ENCODE measurements around the gene STARD3.

The STARD3 gene

DNA sequence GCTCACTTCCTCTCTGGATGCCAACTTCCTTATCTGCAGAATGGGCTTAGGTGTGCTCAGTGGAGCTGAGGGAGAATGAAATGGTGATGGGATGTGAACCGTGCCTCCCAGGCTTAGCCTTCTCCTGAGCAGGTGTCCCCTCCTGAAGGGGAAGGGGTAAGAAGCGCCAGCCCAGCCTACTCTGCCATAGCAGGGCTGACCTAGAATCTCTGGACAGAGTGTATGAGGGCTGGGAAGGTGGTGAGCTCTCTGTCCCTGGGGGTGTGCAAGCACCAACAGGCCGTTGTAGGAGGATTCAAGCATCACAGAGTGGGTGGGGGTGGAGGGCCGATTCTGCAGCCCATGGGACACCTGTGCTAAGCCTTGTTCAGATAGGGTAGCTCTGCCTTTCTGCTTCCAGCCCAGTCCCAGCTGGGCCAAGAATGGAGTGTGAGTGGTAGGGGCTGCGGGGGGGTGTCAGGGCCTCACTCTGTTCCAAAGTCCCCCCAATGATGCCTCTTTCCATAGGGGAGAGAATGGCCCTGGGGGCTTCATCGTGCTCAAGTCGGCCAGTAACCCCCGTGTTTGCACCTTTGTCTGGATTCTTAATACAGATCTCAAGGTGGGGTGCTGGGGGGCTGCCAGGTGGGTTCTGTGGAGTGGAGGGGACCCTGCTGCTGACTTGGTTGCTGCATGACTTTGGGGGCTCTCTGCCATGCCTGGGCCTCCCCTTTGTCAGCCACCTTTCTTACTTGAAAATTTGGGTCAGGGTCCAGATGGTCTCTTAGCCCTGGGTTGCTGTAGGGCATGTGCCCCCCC is 25.0 kb downstream of the STARD3 start:
- DNase-seq, result no peak

DNA sequence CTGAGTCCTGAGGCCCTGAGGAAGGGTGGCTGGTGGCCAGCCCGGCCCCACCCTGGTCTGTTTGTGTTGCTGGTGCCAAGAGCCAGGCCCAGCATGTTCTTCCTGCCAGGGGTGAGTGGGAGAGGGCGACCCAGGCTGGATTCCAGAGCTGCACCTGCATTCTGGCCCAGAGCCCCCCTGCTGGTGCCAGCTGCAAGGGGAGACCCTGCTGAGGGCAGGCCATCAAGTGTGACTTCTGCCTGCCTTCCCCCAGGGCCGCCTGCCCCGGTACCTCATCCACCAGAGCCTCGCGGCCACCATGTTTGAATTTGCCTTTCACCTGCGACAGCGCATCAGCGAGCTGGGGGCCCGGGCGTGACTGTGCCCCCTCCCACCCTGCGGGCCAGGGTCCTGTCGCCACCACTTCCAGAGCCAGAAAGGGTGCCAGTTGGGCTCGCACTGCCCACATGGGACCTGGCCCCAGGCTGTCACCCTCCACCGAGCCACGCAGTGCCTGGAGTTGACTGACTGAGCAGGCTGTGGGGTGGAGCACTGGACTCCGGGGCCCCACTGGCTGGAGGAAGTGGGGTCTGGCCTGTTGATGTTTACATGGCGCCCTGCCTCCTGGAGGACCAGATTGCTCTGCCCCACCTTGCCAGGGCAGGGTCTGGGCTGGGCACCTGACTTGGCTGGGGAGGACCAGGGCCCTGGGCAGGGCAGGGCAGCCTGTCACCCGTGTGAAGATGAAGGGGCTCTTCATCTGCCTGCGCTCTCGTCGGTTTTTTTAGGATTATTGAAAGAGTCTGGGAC is 25.8 kb downstream of the STARD3 start:
- DNase-seq, result no peak

DNA sequence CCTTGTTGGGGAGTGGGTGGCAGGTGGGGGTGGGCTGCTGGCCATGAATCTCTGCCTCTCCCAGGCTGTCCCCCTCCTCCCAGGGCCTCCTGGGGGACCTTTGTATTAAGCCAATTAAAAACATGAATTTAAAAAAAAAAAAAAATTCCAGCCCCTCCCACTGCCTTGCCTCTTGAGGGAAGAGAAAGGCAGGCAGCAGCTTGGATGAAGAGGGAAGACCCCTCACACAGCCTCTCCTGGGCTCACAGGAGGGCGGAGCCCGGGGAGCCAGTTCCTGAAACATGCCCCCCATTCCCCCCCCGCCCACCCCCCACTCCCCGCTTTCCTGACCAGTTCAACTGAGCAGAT is 26.4 kb downstream of the STARD3 start:
- no peak for DNase-seq

DNA sequence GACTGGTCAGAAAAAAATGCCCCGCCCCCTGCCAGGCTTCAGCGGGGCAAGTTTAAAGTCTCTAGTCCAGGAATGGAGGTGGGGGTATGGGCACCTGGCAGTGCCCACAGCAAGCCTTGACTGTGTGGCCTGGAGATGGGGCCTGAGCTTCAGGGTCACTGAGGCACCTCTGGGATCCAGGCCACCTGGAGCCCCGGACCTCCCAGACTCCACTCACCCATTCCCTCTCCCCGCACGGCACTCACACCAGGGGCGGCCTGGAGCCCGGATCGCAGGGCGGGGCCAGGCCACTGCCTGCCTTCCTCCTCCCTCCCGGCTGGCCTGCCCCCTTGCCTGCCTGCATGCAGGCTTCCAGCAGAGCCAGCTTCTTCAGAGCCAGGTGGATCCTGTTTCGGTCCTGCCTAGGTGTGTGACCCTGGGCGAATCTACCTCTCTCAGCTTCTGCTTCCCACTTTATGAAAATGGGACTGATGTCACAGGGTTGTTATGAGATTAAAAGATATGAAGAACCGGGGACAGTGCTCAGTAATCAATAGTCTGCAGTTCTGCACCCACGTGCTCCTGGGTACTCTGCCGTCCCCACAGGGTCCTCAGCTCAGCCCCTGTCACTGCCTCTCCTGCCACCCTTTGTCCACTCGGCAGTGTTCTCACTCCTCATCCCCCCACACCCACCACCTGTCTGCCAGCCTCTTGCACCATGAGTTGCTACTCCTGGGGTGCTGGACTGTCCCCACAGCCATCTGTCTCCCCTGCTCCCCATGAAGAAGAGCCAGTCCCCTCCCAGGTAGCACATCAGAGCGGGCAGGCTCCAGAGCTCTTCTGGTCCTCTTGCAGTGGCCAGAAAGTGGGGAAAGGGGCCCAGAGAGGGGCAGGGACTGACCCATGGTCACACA is 27.0 kb downstream of the STARD3 start:
- DNase-seq, result no peak

DNA sequence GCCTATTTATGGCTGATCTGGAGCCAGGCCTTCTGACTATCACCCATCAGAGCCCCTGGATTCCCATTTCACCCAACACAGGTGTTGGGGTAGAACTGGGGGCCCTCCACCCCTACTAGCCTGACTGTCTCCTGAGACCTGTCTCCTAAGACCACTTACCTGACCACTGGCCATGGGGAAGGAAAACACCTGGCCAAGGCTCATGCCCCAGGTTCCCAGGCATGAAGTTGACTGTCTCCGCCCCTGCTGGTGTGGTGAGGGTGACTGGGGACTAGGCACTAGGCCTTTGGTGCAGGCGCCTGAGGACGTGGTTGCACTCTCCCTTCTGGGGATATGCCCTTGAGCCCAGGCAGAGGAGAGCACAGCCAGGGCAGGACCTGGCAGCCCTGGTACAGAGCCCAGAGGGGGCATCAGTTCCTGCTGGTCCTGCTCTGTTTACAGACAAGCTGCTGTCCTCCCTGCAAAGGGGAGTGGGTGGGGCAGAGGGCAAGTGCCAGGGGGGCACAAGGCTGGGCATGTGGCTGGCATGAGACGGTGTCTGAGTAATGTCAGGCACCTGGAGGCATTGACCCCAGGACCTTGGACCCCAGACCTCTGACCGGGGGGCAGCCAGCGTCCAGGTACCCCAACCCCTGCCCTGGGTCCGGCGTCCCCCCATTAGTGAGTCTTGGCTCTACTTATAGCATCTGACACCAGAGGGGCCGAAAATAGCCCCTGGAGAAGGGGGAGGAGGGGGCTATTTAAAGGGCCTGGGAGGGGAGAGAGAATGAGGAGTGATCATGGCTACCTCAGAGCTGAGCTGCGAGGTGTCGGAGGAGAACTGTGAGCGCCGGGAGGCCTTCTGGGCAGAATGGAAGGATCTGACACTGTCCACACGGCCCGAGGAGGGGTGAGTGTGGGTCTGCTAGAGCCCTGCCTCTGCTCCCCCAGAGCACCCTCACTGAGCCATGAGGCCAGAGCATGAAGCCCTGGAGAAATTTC is 27.9 kb downstream of the STARD3 start, which contains the start of gene TCAP:
TCAP (plus strand) TSS at position 769 of the 981 bp plus-strand sequence; CDS start at position 780, 11 bp downstream.
- no peak for DNase-seq

DNA sequence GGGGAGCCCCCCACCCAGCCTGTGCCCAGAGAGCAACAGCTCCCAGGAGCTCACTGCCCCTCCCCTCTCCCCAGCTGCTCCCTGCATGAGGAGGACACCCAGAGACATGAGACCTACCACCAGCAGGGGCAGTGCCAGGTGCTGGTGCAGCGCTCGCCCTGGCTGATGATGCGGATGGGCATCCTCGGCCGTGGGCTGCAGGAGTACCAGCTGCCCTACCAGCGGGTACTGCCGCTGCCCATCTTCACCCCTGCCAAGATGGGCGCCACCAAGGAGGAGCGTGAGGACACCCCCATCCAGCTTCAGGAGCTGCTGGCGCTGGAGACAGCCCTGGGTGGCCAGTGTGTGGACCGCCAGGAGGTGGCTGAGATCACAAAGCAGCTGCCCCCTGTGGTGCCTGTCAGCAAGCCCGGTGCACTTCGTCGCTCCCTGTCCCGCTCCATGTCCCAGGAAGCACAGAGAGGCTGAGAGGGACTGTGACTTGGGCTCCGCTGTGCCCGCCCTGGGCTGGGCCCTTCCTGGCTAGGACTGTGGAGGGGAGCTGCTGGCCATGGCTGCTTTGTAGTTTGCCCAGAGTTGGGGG is 28.8 kb downstream of the STARD3 start:
- no peak for DNase-seq

DNA sequence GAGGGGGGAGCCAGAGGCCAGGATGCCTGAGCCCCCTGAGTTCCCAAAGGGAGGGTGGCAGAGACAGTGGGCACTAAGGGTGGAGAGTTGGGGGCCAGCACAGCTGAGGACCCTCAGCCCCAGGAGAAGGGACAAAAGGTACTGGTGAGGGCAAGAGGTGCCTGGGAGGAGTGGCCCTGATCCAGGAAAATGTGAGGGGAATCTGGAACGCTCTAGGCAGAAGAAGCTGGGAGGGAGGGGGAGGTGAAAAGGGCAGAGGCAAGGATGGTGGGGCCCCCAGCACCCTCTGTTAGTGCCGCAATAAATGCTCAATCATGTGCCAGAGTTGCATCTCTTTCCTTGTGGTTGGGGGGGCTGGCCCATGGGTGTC is 29.3 kb downstream of the STARD3 start:
- no peak for DNase-seq

DNA sequence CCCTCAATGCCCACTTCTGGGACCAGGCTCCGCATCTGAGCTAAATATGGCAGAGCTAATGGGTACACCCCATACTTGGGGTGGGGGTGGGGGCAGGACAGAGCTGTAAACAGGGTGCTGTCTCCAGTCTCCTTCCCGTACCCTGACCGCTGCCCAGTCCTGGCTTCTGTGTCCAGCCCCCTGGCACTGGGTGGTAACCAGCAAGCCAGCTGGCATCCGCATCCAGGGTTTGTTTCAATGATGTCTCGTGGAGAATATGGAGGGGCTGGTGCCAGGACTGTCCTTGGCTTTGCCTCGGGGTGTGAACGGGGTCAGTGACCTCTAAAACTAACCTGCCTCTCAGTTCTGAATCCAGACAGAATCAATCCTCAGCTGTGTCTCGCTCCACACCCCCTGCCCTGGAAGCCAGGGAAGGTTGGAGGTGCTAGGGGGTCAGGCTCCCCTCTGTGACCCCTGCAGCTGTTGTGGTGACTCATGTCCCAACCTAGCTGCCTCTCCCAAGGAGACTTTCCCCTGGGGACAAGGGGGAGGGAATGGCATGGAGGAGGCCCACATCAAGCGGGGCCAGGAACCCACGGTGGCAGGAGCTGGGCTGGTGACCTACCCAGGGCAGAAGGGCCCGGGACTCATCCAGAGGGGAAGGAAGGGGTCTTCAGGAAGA is 29.8 kb downstream of the STARD3 start:
- DNase-seq, result no peak

DNA sequence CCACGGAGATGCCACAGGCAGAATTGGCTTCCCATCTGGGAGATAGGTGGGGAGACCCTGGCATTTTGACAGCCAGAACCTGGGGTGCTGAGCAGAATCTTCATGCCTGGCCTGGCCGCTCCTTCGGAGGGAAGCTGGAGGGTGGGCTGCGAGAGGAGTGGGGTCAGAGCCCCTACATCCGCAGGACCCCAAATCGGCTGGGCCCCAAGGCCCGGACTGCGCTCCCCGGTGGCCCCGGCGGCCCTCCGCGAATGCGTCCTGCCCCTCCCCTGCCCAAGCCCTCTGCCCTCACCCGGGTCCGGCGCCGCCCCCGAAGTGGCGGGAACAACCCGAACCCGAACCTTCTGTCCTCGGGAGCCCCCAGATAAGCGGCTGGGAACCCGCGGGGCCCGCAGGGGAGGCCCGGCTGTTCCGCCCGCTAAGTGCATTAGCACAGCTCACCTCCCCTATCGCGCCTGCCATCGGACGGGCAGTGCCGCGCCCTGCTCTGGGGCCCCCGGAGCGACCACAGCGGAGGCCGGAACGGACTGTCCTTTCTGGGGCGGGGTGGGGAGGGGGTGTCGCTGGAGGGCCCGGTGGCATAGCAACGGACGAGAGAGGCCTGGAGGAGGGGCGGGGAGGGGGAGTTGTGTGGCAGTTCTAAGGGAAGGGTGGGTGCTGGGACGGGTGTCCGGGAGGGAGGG is 30.5 kb downstream of the STARD3 start:
- no peak for DNase-seq

DNA sequence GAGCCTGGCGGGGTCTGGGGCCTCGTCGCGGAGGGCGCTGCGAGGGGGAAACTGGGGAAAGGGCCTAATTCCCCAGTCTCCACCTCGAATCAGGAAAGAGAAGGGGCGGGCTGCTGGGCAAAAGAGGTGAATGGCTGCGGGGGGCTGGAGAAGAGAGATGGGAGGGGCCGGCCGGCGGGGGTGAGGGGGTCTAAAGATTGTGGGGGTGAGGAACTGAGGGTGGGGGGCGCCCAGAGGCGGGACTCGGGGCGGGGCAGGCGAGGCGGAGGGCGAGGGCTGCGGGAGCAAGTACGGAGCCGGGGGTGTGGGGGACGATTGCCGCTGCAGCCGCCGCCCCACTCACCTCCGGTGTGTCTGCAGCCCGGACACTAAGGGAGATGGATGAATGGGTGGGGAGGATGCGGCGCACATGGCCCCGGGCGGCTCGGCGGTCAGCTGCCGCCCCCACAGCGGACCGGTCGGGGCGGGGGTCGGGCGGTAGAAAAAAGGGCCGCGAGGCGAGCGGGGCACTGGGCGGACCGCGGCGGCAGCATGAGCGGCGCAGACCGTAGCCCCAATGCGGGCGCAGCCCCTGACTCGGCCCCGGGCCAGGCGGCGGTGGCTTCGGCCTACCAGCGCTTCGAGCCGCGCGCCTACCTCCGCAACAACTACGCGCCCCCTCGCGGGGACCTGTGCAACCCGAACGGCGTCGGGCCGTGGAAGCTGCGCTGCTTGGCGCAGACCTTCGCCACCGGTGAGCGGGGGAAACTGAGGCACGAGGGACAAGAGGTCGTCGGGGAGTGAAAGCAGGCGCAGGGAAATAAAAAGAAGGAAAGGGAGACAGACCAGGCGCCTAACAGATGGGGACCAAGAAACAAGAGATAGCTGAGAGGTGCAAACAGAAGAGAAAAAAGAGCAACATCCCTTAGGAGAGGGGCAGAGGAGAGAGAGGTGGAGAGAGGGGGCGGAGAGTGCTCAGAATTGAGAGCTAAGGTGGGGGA is 31.3 kb downstream of the STARD3 start, which contains the start of gene PNMT:
PNMT (plus strand) TSS at position 509 of the 980 bp plus-strand sequence; CDS start at position 532, 23 bp downstream.
- no peak for DNase-seq

DNA sequence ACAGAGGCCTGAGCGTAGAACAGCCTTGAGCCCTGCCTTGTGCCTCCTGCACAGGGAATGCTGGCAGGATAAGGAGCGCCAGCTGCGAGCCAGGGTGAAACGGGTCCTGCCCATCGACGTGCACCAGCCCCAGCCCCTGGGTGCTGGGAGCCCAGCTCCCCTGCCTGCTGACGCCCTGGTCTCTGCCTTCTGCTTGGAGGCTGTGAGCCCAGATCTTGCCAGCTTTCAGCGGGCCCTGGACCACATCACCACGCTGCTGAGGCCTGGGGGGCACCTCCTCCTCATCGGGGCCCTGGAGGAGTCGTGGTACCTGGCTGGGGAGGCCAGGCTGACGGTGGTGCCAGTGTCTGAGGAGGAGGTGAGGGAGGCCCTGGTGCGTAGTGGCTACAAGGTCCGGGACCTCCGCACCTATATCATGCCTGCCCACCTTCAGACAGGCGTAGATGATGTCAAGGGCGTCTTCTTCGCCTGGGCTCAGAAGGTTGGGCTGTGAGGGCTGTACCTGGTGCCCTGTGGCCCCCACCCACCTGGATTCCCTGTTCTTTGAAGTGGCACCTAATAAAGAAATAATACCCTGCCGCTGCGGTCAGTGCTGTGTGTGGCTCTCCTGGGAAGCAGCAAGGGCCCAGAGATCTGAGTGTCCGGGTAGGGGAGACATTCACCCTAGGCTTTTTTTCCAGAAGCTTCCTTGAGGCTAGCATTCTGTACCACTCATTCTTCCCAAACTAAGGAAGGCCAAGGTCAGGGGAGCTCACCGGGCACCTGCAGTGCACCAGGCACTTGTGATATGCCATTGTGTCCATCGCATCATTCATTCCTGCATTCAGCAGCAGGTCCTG is 33.2 kb downstream of the STARD3 start:
- DNase-seq, result no peak

DNA sequence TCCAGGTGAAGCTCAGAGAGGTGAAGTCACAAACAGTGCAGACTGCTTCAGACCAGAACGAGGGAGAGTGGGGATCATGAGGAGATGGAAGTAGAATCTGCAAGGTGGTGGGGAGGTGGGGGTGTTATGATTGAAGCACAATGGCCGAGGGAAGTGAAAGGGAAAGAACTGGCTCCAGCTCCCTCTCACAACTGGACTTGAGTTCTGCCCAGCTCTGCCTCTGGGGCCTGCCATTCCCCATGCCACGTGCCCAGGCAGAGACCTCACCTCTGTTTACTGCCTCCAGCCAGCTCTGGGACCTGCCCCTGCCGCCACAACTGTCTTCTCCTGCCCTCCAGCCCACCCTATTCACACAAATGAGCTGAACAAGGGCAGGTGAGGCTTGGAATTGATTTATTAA is 33.8 kb downstream of the STARD3 start:
- DNase-seq, result no peak

DNA sequence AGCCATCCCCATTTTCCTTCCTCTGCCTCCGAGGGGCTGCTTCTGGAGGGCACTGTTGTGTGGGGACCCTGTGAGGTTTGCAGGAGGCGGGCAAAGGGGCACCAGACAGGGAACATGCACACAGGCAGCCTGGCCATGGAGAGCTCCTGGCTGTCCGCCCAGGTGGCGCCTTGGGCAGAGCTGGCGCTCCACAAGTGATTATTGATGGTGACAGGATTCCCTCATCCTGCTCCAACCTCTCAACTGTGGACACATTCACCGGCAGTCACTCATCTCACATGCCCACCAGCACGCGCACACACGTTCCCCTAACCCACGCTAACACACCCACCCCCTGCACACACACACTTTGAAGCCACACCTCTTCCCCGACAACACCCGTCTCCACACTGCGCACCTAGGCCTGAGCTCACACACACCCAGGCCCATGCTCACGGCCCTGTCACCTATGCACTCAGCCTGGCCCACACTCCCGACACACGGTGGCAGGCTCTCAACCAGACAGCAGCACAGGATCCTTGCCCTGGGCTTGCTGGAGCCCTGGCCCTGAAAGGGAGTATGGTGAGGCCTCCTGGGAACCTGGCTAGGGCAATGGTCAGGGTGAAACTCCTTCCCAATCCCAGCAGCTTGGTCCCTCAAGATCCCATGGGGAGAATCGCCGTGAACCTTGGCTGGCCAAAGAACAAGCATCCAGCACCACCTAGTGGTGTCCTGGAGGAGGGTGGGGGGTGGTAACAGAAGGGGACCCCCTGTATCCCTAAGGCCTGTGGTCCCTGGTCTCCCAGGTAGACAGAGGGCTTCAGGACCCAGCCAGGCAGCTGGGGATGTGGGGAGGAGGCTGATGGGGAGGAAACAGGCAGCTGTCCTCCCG is 34.9 kb downstream of the STARD3 start:
- no peak for DNase-seq

DNA sequence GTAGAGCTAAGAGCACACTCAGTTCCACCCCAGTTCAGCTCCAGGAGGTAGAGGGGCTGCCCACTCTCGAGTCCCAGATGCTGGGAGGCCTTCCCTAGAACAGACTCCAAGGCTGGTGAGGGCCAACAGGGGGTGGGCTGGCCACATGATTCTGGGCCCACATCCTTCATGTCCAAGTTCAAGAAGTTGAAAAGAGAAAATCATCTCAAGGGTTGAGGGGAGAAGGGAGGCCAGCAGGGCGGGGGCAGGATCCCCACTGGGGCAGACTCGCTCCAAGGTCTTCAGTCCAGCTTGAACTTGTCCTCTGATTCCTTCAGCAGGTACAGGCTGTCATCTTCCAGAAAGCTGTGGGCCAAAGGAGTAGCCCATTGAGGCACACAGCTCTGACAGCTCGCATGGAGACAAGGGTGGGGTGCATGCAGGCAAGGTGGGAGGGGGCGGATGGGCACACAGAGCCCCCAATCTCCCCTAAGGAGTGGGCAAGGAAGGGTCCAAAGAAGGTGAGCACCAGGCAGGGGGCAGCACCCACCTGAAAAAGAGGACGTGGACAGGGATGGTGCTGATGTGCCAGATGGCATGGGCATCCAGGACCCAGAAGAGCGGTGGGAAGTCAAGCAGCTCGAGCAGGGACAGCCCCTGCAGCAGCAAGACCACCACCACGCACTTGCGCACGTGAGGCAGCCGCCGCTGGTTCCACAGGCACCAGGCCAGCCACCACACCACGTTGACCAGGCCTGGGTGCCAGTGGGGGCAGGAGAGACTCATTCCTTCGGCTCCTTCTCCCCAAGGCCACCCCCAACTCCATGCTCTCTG is 35.8 kb downstream of the STARD3 start:
- DNase-seq, result no peak

DNA sequence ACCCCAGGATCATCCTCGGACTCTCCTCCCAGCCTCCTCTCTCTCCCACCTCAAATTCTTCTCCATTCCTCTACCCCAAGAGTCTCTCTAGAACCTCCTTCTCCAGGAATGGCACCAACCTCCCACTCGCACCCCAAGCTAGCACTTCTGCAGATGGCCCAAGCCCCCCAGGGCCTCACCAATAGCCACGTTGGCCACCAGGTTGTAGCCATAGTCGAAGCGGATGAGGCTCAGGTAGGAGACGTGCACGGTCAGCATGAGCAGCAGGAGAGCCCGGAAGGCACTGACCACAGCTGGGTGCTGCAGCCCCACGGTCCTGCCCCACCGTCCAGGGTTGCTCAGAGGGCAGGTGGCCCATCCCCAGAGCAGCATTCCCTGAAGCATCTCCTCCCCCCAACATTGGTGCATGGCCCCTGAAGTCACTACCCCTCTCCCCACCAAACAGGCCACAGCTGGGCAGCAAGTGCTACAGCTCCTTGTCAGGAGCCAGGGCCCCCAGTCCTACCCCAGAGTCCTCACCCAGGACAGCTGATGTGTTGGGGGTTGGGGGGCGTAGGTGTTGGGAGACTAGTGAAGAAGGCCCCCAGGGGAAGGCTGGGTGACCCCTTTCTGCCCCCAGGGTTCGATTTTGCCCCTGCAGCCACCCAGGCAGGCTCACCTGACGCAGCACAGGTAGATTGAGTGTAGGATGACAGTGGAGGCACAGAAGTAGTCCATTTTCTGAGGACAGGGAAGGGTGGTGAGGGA is 36.6 kb downstream of the STARD3 start:
- DNase-seq, result no peak

All from SIG-M5 (cell line).